KMS-11 (cell line): ENCODE results near the gene TPST1.

Experiments
- H2AFZ ChIP-seq: fragments of 200-600 bp; sonication (generic); 2 replicates; pipeline ENCODE4 v1.6.1; 2016; ENCODE audit warnings: antibody characterized with exemption, mixed run types, low read depth
- H3K27ac ChIP-seq: fragments of 200-600 bp; sonication (generic); 2 replicates; pipeline ENCODE4 v1.6.1; 2016; ENCODE audit warnings: mild to moderate bottlenecking, mixed run types
- H3K27me3 ChIP-seq: fragments of 200-600 bp; sonication (generic); 2 replicates; pipeline ENCODE4 v1.6.1; 2017; ENCODE audit warnings: mild to moderate bottlenecking, low read depth, mixed run types, moderate library complexity; ENCODE audit not compliant: insufficient read depth
- H3K36me3 ChIP-seq: fragments of 200-600 bp; sonication (generic); 2 replicates; pipeline ENCODE4 v1.6.1; 2017; ENCODE audit warnings: mild to moderate bottlenecking, mixed run types; ENCODE audit not compliant: insufficient read depth
- H3K4me1 ChIP-seq: fragments of 200-600 bp; sonication (generic); 2 replicates; pipeline ENCODE4 v1.6.1; 2016; ENCODE audit warnings: mild to moderate bottlenecking, low read depth, mixed run types; ENCODE audit not compliant: poor library complexity, severe bottlenecking
- H3K4me2 ChIP-seq: fragments of 200-600 bp; sonication (generic); 2 replicates; pipeline ENCODE4 v1.7.0; 2016; ENCODE audit warnings: mild to moderate bottlenecking, mixed run types
- H3K4me3 ChIP-seq: fragments of 200-600 bp; sonication (generic); IDR thresholded peaks from 2 replicates; pipeline ENCODE4 v1.6.1; 2017; ENCODE audit warnings: low read depth, low read length, mixed read lengths; ENCODE audit not compliant: insufficient read depth
- H3K79me2 ChIP-seq: fragments of 200-600 bp; sonication (generic); 2 replicates; pipeline ENCODE4 v1.6.1; 2016; ENCODE audit warnings: low read depth, mixed run types; ENCODE audit not compliant: insufficient read depth
- H3K9ac ChIP-seq: fragments of 200-600 bp; sonication (generic); 2 replicates; pipeline ENCODE4 v1.6.1; 2016; ENCODE audit warnings: mild to moderate bottlenecking, mixed run types
- H4K20me1 ChIP-seq: fragments of 200-600 bp; sonication (generic); 2 replicates; pipeline ENCODE4 v1.6.1; 2016; ENCODE audit warnings: mild to moderate bottlenecking, mixed run types; ENCODE audit not compliant: insufficient read depth
- CTCF ChIP-seq: fragments of 200-600 bp; sonication (generic); conservative IDR thresholded peaks from 2 replicates; pipeline ENCODE4 v1.6.1; 2017; ENCODE audit warnings: low read depth, mild to moderate bottlenecking, antibody characterized with exemption, low read length, moderate library complexity, mixed read lengths

Gene TPST1

DNA sequence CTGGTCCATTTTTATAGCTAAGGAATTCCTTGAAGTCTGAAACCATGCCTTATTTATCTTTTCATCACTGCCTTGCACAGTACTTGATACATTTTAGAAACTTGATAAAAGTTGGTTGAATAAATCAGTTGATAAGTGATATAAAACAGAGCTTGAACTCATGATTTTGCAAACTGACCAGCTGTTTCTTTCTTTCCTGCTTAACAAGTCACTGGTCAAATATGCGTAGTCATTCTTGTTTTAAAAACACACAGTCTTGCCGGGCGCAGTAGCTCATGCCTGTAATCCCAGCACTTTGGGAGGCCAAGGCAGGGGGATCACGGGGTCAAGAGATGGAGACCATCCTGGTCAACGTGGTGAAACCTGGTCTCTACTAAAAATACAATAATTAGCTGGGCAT is 6.3 kb downstream of the TPST1 start:
- H3K4me1 ChIP-seq = peaks cover 87% of the 10 kb centered on the region
- peaks cover 74% of the 10 kb centered on the region for H3K79me2 ChIP-seq
- H3K27ac ChIP-seq = peak overlapping the region; percentile 77; the same call in 1 of the 2 replicates
- H3K4me2 ChIP-seq = peak overlapping the region; percentile 98; the same call in 1 of the 2 replicates
- H2AFZ ChIP-seq = no peak overlapping the region
- no peaks in the 10 kb centered on the region for H3K27me3 ChIP-seq
- H4K20me1 ChIP-seq = no peaks in the 10 kb centered on the region
- no peak overlapping the region for H3K4me3 ChIP-seq
- no peaks in the 10 kb centered on the region; the same call in 1 of the 2 replicates for H3K36me3 ChIP-seq
- TF ChIP-seq CTCF = no peak
- no peak overlapping the region for H3K9ac ChIP-seq

- peak overlapping the region; percentile 39; the same call in 1 of the 2 replicates for H3K9ac ChIP-seq
- peaks cover 79% of the 10 kb centered on the region for H3K4me1 ChIP-seq
- TF ChIP-seq CTCF = no peak
- no peak overlapping the region for H3K4me3 ChIP-seq
- H3K27me3 ChIP-seq = no peaks in the 10 kb centered on the region
- H3K27ac ChIP-seq = peak overlapping the region; percentile 77
- 0 out of 2 replicates have a peak overlapping the region, but pooled peaks have one; percentile 15 for H2AFZ ChIP-seq
- H3K36me3 ChIP-seq = no peaks in the 10 kb centered on the region; the same call in 1 of the 2 replicates
- H3K79me2 ChIP-seq = peaks cover 74% of the 10 kb centered on the region
- H3K4me2 ChIP-seq = peak overlapping the region; percentile 98
- H4K20me1 ChIP-seq = no peaks in the 10 kb centered on the region
Observed at GRCh38 chr7:66213637-66214036, 8.5 kb downstream of the TPST1 start.

DNA sequence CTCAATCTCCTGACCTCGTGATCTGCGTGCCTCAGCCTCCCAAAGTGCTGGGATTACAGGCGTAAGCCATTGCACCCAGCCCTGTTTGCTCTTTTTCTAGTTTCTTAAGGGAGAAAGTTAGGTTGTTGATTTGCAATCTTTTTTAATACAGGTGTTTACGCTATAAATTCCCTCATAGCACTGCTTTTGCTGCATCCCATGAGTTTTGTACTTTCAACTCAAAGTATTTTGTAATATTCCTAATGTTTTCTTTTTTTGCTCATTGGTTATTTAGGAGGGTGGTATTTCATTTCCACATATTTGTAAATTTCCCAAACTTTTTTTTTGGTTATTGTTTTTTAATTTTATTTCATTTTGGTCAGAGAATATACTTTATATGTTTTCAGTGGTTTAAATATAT is 11.6 kb downstream of the TPST1 start:
- no peak overlapping the region for H3K4me3 ChIP-seq
- H3K36me3 ChIP-seq = no peaks in the 10 kb centered on the region
- no peak for TF ChIP-seq CTCF
- H2AFZ ChIP-seq = no peak overlapping the region
- peaks cover 11% of the 10 kb centered on the region for H4K20me1 ChIP-seq
- peaks cover 71% of the 10 kb centered on the region for H3K4me1 ChIP-seq
- H3K27ac ChIP-seq = no peak overlapping the region
- no peak overlapping the region for H3K9ac ChIP-seq
- H3K4me2 ChIP-seq = no peak overlapping the region
- H3K79me2 ChIP-seq = peaks cover 75% of the 10 kb centered on the region
- no peaks in the 10 kb centered on the region for H3K27me3 ChIP-seq

- no peak overlapping the region for H3K4me2 ChIP-seq
- no peak overlapping the region for H3K27ac ChIP-seq
- peaks cover 69% of the 10 kb centered on the region for H3K4me1 ChIP-seq
- no peak overlapping the region for H3K9ac ChIP-seq
- H2AFZ ChIP-seq = no peak overlapping the region
- no peak overlapping the region for H3K4me3 ChIP-seq
- peaks cover 32% of the 10 kb centered on the region for H4K20me1 ChIP-seq
- peaks cover 98% of the 10 kb centered on the region for H3K79me2 ChIP-seq
- TF ChIP-seq CTCF = no peak
- no peaks in the 10 kb centered on the region for H3K27me3 ChIP-seq
- H3K36me3 ChIP-seq = no peaks in the 10 kb centered on the region
Observed at GRCh38 chr7:66219805-66220204, 14.7 kb downstream of the TPST1 start.
